Uterus (tissue), 2 donors: Measurements from ENCODE around the gene PARG.
"Not testable (repeated sequence)": the region's sequence is repeated elsewhere in the genome, so short reads cannot be mapped to it uniquely, and the experiment has no call there.

Experiments
- POLR2A ChIP-seq, 2 donors: fragments of 450-650 bp; IDR thresholded peaks; one replicate each; pipeline ENCODE4 v1.6.1; 2016; ENCODE audit warnings: antibody characterized with exemption in 2 of 2, mild to moderate bottlenecking in 1 of 2, moderate library complexity in 1 of 2
- TF ChIP-seq, protein P1 (sequence below), 4 experiments: fragments of 200-600 bp in 2 of 4; fragments of 450-650 bp in 2 of 4; sonication (generic) in 2 of 4; IDR thresholded peaks; one replicate each; pipeline ENCODE4 v1.5.1; 2016 to 2019; ENCODE audit warnings: antibody characterized with exemption in 4 of 4, mild to moderate bottlenecking in 2 of 4, moderate library complexity in 1 of 4

DNA sequence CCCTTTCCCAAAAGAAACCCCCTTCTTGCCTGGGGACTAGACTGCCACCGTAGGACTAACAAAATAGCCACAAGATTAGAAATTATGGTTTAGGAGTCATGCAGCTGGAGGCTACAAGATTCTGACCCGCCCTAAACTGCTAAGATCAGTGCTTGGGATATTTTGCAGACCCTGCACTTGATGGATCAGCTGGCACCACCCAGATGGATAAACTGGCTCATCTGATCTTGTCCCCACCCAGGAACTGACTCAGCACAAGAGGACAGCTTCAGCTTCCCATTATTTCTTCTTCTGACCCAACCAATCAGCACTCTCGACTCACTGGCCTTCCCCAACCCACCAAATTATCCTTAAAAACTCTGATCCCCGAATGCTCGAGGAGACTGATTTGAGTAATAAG lies 10.6 kb downstream of the PARG start:
- TF ChIP-seq, protein P1, sequence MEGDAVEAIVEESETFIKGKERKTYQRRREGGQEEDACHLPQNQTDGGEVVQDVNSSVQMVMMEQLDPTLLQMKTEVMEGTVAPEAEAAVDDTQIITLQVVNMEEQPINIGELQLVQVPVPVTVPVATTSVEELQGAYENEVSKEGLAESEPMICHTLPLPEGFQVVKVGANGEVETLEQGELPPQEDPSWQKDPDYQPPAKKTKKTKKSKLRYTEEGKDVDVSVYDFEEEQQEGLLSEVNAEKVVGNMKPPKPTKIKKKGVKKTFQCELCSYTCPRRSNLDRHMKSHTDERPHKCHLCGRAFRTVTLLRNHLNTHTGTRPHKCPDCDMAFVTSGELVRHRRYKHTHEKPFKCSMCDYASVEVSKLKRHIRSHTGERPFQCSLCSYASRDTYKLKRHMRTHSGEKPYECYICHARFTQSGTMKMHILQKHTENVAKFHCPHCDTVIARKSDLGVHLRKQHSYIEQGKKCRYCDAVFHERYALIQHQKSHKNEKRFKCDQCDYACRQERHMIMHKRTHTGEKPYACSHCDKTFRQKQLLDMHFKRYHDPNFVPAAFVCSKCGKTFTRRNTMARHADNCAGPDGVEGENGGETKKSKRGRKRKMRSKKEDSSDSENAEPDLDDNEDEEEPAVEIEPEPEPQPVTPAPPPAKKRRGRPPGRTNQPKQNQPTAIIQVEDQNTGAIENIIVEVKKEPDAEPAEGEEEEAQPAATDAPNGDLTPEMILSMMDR (IDR thresholded peaks at IDR 0.05): not testable (repeated sequence)
- not testable (repeated sequence) for TF ChIP-seq POLR2A (IDR thresholded peaks at IDR 0.05)
